Limb (tissue), 2 donors: Measurements from ENCODE around the gene GALP.
"Not testable (repeated sequence)": the region's sequence is repeated elsewhere in the genome, so short reads cannot be mapped to it uniquely, and the experiment has no call there.

ENCODE experiments used
- DNase-seq, 2 donors: peaks; one replicate each; pipeline ENCODE4 v3.0.0-alpha.2; 2016; ENCODE audit errors: extremely low spot score in 2 of 2

GALP gene

DNA sequence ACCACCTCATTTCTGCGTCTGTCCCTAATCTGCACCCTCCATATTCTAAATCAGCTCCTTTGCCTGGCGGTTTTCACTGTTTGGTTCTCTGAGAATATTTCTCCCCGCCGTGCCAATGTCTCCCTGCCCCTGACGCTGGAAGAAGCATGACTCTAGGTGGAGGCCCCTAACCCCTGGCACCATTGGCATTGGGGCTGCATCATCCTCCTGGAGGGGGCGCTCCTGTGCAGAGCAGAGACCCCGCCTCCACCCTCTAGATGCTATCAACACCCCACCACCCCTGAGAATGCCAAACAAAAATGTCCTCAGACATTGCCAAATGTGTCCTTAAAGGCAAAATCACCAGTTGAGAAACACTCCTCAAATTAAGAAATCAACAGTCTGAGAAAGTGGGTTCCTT lies 15.3 kb downstream of the GALP start:
- no peak for DNase-seq

DNA sequence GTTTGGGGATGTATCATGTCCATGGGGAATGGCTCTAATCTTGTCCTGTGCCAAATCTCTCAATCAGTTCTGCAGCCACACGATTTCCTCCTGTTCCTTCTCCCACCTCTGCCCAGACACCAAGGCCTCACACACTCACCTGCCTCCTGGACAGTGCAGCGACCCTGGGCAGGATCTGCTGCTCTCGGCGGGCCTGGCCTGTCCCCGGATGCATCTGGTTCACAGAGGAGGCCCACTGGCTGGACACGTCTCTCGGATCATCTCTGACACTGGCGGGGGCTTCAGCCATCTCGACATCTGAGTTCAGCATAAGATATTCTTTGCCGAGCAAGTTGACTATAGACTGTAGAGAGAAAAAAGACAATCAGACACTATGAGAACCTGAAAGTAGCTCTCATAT lies 15.9 kb downstream of the GALP start:
- no peak for DNase-seq

DNA sequence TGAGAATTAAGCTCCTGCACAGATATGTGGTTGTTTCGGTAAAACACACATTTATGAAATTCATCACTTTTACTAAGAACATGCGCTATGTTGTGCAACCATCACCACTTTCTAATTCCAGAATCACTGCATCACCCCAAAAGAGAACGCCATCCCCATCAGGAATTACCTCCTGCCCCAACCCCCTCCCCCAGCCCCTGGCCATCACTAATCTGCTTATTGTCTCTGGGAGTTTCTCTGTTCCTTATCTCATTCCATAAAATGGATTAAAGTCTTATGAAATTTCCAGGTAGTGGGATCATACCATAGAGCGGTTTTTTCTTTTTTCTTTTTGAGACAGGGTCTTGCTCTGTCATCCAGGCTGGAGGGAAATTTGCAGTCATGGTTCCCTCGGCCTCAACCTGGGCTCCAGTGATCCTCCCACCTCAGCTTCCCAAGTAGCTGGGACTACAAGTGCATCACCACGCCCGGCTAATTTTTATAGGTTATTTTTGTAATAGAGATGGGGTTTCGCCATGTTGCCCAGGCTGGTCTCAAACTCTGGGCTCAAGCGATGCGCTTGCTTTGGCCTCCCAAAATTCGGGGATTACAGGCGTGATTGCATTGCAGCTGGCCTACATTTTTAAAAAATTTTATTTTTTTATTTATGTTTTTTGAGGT lies 18.3 kb downstream of the GALP start:
- no peak for DNase-seq

DNA sequence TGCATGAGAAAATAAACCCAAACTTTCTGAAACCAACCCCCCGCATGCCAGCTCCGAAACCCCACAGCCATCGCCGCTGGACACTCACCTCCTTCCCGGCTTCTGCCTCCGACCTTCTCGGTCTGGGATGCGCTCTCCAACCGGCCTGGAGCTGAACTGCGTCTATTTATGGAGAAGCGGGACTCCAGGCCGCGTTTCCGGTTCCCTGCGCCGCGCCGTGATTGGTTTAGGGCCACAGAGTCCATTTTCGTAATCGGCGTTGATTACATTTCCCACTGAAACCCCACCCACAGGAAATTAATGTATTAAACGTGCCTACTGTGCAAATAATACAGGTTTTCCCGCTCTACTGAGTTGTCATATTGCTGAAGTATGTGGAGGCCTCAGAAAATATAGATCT lies 21.8 kb downstream of the GALP start, which contains the start of gene ZSCAN5B:
Gene ZSCAN5B (minus strand): TSS at position 138 of the 400 bp plus-strand sequence. CDS start 4,731 bp downstream, outside the sequence.
- not testable (repeated sequence) for DNase-seq

DNA sequence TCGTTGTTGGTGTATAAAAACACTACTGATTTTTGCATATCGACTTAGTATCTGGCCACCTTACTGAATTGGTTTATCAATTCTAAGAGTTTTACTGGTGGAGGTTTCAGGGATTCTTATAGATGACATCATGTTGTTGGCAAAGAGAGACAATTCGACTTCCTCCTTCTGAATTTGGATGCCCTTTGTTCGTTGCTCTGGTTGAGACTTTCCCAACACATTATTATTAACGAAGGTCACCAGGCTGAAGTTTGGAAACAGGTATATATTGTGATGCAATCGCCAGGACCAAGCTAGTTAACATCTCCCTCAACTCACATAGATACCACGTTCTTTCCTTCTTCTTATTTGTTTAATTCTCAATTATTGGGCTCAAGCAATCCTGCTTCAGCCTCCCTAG lies 23.9 kb downstream of the GALP start:
- no peak for DNase-seq

DNA sequence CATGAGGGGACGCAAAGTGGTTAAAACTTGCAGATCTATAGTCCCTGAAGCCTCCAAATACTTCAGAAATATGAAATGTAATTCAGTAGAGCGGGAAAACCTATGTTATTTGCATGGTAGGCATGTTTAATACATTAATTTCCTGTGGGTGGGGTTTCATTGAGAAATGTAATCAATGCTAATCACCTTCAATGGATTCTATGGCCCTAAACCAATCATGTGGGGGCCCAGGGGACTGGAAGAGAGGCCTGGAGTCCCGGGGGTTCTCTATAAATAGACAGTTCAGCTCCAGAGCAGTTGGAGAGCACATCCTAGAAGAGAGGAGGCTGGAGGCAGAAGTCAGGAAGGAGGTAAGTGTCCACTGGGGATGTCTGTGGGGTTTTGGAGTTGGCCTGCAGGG lies 26.2 kb downstream of the GALP start, which contains the start of gene ZSCAN5C:
Gene ZSCAN5C (plus strand): TSS at position 301 of the 400 bp plus-strand sequence. CDS start 3,641 bp downstream, outside the sequence.
- no peak for DNase-seq

DNA sequence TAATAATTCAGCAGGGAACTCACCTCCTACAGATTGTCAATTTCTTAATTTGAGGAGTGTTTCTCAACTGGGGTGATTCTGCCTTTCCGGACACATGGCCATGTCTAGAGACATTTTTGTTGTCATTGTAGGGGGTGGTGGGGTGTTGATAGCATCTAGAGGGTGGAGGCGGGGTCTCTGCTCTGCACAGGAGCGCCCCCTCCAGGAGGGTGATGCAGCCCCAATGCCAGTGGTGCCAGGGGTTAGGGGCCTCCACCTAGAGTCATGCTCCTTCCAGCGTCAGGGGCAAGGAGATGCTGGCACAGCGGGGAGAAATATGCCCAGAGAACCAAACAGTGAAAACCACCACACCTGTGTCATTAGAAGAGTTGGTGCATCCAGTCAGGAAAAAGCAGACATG lies 31.8 kb downstream of the GALP start:
- not testable (repeated sequence) for DNase-seq

DNA sequence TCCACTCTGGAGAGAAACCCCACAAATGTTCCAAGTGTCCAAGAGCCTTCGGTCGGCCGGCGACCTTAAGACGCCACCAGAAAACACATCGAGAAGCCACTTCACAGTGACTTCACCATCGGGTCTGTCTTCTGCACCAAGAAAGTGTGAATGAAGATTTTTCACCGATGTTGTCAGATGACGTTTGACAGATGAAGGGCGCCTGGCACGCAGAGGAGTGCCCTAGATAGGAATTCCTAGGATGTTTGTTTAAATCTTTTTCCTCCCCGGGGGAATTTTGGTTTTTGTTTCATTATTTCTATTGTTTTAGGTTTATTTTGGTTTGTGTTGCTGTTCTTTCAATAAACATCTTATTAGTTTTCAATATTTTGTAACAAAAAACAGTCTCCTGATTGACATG lies 33.3 kb downstream of the GALP start:
- DNase-seq: no peak

DNA sequence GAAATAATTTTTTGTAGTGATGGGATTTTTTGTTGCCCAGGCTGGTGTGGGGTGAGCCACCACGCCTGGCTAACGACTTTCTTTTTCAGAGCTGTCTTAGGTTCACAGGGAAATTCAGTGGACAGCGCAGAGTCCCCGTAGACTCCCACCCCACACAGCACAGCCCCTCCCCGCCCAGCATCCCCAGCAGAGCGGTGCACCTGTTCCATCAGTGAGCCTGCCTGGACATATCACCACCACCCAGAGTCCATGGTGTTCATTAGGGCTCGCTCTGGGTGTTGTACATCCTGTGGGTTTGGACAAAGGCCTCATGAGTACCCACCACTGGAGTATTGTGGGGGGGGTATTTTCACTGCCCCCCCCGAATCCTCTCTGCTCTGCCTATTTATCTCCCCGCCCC lies 34.2 kb downstream of the GALP start:
- not testable (repeated sequence) for DNase-seq

DNA sequence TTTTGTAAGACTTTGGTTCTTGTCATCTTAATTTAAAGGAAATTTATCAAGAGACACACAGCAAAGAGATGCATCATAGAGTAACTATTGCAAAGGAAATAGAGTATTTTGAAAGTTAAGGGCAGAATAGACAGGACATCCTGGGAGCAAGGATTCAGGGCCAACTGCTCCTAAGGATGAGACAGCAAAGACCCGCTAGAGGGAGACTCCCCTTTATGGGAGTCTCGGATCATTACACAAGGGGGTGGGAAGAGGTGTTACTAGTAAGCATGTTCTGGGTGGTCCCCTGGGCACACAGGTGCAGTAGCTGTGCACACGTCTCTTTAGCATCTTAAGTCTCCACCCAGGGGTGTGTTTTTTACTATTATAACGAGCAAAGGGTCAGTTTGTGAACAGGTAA lies 35.9 kb downstream of the GALP start:
- DNase-seq: no peak

DNA sequence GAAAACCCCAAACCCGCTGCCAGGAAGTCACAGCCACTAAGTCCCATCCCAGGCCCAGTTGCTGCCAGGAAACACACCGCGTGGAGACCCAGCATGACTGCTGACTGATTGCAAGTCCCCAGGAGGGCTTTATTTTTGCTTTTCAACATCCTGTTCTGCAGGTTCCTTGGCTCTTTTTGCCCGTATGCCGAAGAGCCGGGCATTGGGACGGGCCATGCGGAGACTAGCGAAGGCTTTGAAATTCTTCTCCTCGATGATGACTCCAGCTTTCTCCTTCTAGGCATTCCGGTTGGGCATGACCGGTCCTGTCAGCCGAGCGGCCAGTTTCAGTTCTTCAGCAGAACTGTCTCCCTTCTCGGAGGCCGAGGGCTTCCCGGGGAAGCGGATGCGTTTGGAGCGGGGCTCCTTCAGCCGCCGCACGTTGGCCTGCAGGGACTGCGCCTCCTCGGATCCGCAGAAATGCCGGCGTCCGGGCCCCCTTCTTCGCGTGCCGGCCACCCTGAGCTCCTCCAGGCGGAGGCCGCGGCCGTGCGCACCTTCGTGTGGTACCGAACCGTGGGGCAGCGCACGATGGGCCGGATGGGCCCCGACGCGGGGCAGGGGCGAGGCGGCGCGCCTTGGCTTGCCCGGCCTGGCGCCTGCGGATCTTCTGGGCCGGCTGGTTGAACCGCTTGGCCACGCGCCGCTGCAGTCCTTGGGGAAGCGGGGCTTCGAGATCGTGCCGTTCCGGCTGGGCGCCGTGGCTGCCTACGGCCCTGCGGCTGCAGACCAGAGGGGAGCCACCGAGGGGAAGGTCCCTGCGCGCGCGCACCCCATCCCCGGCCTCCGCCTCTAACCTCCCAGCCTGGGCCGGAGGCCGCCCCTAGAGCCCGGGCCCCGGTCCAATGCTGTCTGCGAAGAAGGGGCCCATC lies 41.5 kb downstream of the GALP start:
- peak; percentile 2 to 45 for DNase-seq

DNA sequence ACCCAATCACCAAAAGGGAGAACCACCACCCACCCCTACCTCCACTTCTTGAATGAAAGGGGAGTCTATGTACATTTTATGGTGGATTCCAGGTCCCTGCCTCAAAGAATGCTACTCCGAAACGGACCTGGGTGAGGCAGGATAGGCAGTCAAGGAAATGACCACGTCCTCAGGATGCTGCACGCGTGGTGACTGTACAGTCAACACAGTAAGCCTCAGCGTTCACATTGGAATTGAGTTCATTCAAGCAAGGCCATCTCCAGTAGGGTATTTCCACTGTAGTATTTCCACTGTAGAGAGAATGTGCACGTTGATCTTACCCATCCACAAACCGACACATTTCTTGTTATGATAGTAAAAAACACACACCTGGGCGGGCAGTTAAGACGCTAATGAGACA lies 43.2 kb downstream of the GALP start:
- DNase-seq: no peak

DNA sequence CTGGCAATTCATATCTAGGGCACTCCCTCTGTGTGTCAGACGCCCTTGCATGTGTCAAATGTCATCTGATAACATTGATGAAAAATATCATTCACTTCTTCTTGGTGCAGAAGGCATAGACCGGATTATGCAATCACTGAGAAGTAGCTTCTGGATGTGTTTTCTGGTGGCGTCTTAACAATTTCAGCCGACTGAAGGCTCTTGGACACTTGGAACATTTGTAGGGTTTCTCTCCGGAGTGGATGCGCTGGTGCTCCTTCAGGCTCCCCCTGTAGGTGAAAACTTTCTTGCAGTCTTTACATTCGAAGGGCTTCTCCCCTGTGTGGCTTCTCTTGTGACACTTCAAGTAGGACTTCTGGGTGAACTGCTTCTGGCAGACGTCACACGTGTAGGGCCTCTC lies 45.6 kb downstream of the GALP start:
- DNase-seq: not testable (repeated sequence)

DNA sequence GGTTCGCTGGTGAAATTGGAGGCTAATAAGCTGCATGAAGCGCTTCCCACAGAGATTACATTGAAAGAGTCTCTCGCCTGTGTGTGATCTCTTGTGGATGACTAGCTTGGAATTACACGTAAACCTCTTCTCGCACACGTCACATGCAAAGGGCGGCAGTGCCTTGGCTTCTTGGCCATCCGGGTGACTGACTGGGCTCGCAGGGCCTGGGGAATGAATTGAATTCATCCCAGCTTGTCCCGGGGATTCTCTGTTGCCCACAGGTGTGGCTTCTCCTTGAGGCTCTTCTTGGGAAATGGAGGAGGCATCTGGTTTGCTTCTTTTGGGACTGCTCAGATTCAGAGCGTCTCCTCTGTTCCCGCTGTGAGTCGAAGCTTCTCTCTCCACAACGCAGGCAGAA lies 46.0 kb downstream of the GALP start:
- DNase-seq: no peak

DNA sequence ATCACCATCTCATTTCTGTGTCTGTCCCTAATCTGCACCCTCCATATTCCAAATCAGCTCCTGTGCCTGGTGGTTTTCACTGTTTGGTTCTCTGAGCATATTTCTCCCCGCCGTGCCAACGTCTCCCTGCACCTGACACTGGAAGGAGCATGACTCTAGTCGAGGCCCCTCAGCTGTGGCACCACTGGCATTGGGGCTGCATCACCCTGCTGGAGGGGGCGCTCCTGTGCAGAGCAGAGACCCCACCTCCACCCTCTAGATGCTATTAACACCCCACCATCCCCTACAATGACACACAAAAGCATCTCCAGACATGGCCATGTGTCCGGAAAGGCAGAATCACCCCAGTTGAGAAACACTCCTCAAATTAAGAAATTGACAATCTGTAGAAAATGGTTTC lies 47.1 kb downstream of the GALP start:
- no peak for DNase-seq

DNA sequence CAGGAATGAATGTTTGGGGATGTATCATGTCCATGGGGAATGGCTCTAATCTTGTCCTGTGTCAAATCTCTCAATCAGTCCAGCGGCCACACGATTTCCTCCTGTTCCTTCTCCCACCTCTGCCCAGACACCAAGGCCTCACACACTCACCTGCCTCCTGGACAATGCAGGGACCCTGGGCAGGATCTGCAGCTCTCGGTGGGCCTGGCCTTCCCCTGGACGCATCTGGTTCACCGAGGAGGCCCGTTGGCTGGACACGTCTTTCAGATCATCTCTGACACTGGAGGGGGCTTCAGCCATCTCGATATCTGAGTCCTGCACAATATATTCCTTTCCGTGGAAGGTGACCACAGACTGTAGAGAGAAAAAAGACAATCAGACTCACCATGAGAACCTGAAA lies 47.7 kb downstream of the GALP start:
- DNase-seq: no peak
